ENCODE measurements around the gene AKAP8L.

AKAP8L gene

GRCh38 chr19:15422296-15423075 is 3.7 kb upstream of the AKAP8L start:
- no peak for DNase-seq (ENCODE audit: low read depth)
- TF ChIP-seq CTCF (conservative IDR thresholded peaks at IDR 0.05; ENCODE audit: control insufficient read depth, insufficient read depth, low read depth, low read length), result no peak
- H3K4me3 ChIP-seq (ENCODE audit: control insufficient read depth, low read depth, low read length), result no peak overlapping the region

- TF ChIP-seq CTCF (conservative IDR thresholded peaks at IDR 0.05; ENCODE audit: control insufficient read depth, insufficient read depth, low read depth, low read length), result no peak
- DNase-seq (ENCODE audit: low read depth), result no peak
- H3K4me3 ChIP-seq (ENCODE audit: control insufficient read depth, low read depth, low read length), result no peak overlapping the region
Observed at GRCh38 chr19:15421721-15422260, 3.0 kb upstream of the AKAP8L start.

- TF ChIP-seq CTCF (conservative IDR thresholded peaks at IDR 0.05; ENCODE audit: control insufficient read depth, insufficient read depth, low read depth, low read length), result no peak
- no peak overlapping the region for H3K4me3 ChIP-seq (ENCODE audit: control insufficient read depth, low read depth, low read length)
- DNase-seq (ENCODE audit: low read depth), result no peak
Observed at GRCh38 chr19:15421136-15421695, 2.4 kb upstream of the AKAP8L start.

- peak overlapping the region; percentile 49 for H3K4me3 ChIP-seq (ENCODE audit: control insufficient read depth, low read depth, low read length)
- no peak for TF ChIP-seq CTCF (conservative IDR thresholded peaks at IDR 0.05; ENCODE audit: control insufficient read depth, insufficient read depth, low read depth, low read length)
- DNase-seq (ENCODE audit: low read depth), result peak; percentile 52
Observed at GRCh38 chr19:15419413-15420025, 731 bp upstream of the AKAP8L start.

GRCh38 chr19:15418231-15418578 is 583 bp downstream of the AKAP8L start:
- H3K4me3 ChIP-seq (ENCODE audit: control insufficient read depth, low read depth, low read length), result peak overlapping the region; percentile 92
- TF ChIP-seq CTCF (conservative IDR thresholded peaks at IDR 0.05; ENCODE audit: control insufficient read depth, insufficient read depth, low read depth, low read length), result no peak
- peak; percentile 17 for DNase-seq (ENCODE audit: low read depth)

- DNase-seq (ENCODE audit: low read depth), result peak; percentile 34
- TF ChIP-seq CTCF (conservative IDR thresholded peaks at IDR 0.05; ENCODE audit: control insufficient read depth, insufficient read depth, low read depth, low read length), result no peak
- peak overlapping the region; percentile 92 for H3K4me3 ChIP-seq (ENCODE audit: control insufficient read depth, low read depth, low read length)
Observed at GRCh38 chr19:15417699-15418098, 1.1 kb downstream of the AKAP8L start.
